ENCODE measurements around the gene COG2. TPM values are rescaled to one million over a fixed set of nuclear protein-coding genes. Genes with fewer than 3 reads are reported as not detected.

Gene COG2
- total RNA-seq, 1 donor from 2014 or later = 22.0 TPM

DNA sequence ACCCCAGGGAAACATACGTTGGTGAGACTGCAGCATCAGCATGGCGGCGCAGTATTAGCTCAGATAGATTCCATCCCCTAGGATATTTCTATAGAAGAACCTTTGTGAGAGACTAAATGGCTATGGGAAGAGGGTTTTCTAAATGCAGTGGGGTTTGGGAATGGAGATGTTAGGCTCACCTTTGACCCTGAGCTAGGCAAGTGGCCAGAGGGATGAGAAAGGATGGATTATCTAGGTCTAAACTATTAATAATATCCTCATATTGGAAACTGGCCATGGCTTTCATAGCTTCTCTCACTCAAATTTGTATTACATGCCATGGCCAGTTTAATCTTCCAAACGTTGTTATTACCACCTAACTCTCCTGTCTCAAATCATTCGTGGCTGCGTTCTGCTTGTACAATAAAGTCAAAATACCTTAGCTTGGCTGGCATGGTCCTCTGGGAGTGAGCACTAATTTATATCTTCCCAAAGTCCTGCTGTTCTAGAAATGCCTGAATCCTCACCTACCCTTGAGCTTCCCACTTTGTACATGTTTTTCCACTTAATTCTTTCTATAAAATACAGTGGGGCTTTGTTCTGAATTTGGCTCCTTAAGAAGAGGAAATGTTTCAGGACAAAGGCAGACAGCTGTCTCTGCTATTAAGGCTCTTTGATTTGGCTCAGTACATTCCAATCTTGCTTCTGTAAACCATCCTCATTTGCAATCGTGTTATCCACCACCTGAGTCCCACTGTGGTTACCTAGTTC lies 31.0 kb upstream of the COG2 start:
- peaks cover 44% of the 10 kb centered on the region for H3K27me3 Mint-ChIP-seq (ENCODE audit: unreplicated experiment)
- no peaks in the 10 kb centered on the region for H3K4me1 Mint-ChIP-seq (ENCODE audit: unreplicated experiment)
- no peaks in the 10 kb centered on the region for H3K9me3 Mint-ChIP-seq (ENCODE audit: unreplicated experiment)
- H3K27ac Mint-ChIP-seq (ENCODE audit: unreplicated experiment) = no peak overlapping the region
- TF ChIP-seq, protein P1, sequence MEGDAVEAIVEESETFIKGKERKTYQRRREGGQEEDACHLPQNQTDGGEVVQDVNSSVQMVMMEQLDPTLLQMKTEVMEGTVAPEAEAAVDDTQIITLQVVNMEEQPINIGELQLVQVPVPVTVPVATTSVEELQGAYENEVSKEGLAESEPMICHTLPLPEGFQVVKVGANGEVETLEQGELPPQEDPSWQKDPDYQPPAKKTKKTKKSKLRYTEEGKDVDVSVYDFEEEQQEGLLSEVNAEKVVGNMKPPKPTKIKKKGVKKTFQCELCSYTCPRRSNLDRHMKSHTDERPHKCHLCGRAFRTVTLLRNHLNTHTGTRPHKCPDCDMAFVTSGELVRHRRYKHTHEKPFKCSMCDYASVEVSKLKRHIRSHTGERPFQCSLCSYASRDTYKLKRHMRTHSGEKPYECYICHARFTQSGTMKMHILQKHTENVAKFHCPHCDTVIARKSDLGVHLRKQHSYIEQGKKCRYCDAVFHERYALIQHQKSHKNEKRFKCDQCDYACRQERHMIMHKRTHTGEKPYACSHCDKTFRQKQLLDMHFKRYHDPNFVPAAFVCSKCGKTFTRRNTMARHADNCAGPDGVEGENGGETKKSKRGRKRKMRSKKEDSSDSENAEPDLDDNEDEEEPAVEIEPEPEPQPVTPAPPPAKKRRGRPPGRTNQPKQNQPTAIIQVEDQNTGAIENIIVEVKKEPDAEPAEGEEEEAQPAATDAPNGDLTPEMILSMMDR (IDR thresholded peaks at IDR 0.05) = no peak
- H3K4me3 Mint-ChIP-seq (ENCODE audit: unreplicated experiment) = no peak overlapping the region
- H3K36me3 Mint-ChIP-seq (ENCODE audit: unreplicated experiment) = no peaks in the 10 kb centered on the region
- DNase-seq (ENCODE audit: extremely low spot score, unreplicated experiment) = no peak

DNA sequence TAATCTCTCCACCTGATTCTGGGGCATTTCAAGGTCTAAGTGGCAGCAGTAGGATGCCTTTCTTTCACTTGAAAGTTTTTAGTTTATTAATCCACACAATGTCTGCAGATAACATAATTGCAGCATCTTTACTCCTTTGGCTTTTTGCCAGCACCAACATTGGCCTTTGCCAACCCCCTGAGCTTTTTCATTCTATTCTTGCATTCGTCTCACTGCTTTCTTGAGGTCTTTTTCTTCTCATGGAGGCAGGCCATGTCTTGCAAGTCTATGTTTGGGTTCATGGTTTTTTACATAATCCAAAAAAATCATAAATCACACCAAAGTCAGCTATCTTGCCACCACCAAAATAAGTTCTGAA lies 30.4 kb upstream of the COG2 start:
- H3K27ac Mint-ChIP-seq (ENCODE audit: unreplicated experiment) = no peak overlapping the region
- H3K36me3 Mint-ChIP-seq (ENCODE audit: unreplicated experiment) = no peaks in the 10 kb centered on the region
- no peaks in the 10 kb centered on the region for H3K9me3 Mint-ChIP-seq (ENCODE audit: unreplicated experiment)
- no peaks in the 10 kb centered on the region for H3K4me1 Mint-ChIP-seq (ENCODE audit: unreplicated experiment)
- DNase-seq (ENCODE audit: extremely low spot score, unreplicated experiment) = no peak
- H3K4me3 Mint-ChIP-seq (ENCODE audit: unreplicated experiment) = no peak overlapping the region
- peaks cover 44% of the 10 kb centered on the region for H3K27me3 Mint-ChIP-seq (ENCODE audit: unreplicated experiment)
- TF ChIP-seq, protein P1 (IDR thresholded peaks at IDR 0.05) = no peak

DNA sequence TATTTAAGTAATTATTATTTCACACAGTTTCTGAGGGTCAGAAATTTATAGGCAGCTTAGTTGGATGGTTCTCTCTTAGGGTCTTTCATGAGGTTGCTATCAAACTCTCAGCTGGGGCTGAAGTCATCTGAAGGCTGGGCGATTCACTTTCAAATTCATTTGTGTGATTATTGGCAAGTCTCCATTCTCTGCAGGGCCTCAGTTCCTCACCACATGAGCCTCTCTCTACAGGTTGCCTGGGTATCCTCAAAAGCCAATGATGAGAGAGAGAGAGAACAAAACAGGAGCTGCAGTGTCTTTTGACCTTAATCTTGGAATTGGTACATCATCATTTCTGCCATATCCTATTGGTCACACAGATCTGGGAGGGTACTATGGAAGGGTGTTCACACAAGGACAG lies 29.6 kb upstream of the COG2 start:
- Mint-ChIP-seq H3K4me3 (ENCODE audit: unreplicated experiment) (no peak overlapping the region), H3K36me3 (ENCODE audit: unreplicated experiment) (no peaks in the 10 kb centered on the region), H3K27me3 (ENCODE audit: unreplicated experiment) (peaks cover 48% of the 10 kb centered on the region), H3K27ac (ENCODE audit: unreplicated experiment) (no peak overlapping the region), H3K4me1 (ENCODE audit: unreplicated experiment) (no peaks in the 10 kb centered on the region), H3K9me3 (ENCODE audit: unreplicated experiment) (no peaks in the 10 kb centered on the region)
- no peak for DNase-seq (ENCODE audit: extremely low spot score, unreplicated experiment)
- TF ChIP-seq, protein P1 (IDR thresholded peaks at IDR 0.05) = no peak

DNA sequence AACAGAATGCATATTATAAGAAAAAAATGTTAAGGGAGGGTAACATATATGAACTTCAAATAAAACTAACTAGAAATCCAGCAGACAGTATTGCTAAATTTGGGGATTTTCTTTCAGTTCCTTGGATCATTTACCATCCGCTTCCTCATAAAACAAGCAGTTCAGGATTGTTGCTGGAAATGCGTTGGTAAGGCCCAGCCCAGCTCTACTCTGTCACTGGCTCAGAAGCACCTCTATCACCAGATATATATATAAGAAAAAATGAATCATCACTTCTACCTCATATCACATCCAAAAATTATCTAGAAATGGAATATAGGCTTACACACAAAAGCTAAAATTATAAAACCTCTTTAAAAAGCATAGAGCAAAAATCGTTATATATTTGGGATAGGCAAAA lies 28.2 kb upstream of the COG2 start:
- Mint-ChIP-seq H3K4me3 (ENCODE audit: unreplicated experiment) (no peak overlapping the region), H3K27me3 (ENCODE audit: unreplicated experiment) (peaks cover 56% of the 10 kb centered on the region), H3K36me3 (ENCODE audit: unreplicated experiment) (no peaks in the 10 kb centered on the region), H3K9me3 (ENCODE audit: unreplicated experiment) (no peaks in the 10 kb centered on the region), H3K27ac (ENCODE audit: unreplicated experiment) (no peak overlapping the region), H3K4me1 (ENCODE audit: unreplicated experiment) (no peaks in the 10 kb centered on the region)
- no peak for DNase-seq (ENCODE audit: extremely low spot score, unreplicated experiment)
- TF ChIP-seq, protein P1 (IDR thresholded peaks at IDR 0.05) = no peak

DNA sequence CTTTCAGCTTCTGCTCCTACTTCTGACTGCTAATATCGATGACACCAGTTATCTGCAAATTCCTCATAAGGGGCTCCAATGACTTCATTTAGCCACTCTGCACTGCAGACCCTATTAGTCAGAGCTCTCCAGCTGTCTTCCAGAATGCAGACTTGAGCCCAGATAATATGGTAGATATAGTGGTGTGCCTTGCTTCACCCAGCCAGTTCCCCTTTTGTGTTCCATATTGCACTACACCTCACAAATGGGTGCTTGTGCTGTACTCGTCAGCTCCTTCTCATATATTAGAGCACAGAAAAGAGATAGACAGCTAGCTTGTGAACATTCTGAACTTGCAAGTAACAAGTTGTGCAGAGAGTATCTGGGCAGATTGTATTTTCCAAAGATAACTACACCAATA lies 23.7 kb upstream of the COG2 start:
- Mint-ChIP-seq H3K36me3 (ENCODE audit: unreplicated experiment) (no peaks in the 10 kb centered on the region), H3K27me3 (ENCODE audit: unreplicated experiment) (peaks cover 39% of the 10 kb centered on the region), H3K9me3 (ENCODE audit: unreplicated experiment) (no peaks in the 10 kb centered on the region), H3K4me3 (ENCODE audit: unreplicated experiment) (no peak overlapping the region), H3K27ac (ENCODE audit: unreplicated experiment) (no peak overlapping the region), H3K4me1 (ENCODE audit: unreplicated experiment) (no peaks in the 10 kb centered on the region)
- DNase-seq (ENCODE audit: extremely low spot score, unreplicated experiment) = no peak
- TF ChIP-seq, protein P1 (IDR thresholded peaks at IDR 0.05) = no peak
